ENCODE data around the gene SESTD1.
A peak's percentile ranks its signal among the peaks of the same experiment; 100 is the strongest.
"Not testable (repeated sequence)": the region's sequence is repeated elsewhere in the genome, so short reads cannot be mapped to it uniquely, and the experiment has no call there.

SESTD1 gene

DNA sequence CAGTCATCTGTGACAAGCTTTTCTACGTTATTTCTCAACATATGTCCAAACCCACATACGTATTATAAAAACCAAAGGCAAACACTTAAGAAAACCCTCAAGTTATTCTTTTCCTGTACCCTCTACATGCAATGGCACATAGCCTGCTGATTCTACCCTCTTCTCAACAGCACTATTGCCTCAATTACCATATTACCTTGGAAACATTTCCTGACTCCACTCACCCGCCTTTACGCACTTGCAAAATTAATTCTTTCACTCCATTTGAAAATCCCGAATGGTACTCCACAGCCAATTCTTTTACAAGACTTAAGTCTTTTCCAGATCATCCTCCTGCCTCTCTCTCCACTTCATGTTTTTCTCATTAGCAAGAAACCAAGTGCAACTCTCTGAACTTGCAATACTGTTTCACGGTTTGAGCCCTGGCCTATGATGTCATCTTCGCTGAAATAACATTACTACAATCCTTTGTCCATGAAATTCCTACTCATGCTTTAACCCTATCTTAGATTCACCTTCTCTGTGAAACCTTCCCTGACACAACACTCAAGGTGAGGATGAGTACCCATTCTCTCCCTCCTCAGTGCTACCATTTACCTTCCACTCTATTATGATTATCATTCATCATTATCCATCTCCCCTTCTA, 29.0 kb downstream of the SESTD1 start:
- no peak for DNase-seq

DNA sequence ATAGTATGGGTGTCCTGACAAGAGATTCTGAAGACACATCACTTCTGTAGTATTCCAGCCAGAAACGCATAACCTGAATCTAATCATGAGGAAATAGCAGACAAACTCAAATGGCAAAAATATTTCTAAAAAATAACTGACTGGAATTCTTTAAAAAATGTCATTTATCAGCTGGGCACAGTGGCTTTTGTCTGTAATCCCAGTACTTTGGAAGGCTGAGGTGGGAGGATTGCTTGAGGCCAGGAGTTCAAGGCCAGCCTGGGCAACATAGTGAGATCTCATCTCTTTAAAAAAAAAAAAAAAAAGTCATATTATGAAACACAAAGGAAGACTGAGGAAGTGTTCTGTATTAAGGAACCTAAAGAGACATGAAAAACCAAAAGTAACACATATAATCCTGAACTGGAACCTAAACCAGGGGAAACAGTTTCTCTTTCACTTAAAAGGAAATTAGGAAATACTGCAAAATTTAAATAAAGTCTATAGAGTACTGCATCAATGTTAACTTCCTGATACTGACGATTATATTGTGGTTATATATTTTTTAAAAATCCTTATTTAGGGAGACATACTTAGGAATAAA, 29.9 kb downstream of the SESTD1 start:
- DNase-seq, result no peak

DNA sequence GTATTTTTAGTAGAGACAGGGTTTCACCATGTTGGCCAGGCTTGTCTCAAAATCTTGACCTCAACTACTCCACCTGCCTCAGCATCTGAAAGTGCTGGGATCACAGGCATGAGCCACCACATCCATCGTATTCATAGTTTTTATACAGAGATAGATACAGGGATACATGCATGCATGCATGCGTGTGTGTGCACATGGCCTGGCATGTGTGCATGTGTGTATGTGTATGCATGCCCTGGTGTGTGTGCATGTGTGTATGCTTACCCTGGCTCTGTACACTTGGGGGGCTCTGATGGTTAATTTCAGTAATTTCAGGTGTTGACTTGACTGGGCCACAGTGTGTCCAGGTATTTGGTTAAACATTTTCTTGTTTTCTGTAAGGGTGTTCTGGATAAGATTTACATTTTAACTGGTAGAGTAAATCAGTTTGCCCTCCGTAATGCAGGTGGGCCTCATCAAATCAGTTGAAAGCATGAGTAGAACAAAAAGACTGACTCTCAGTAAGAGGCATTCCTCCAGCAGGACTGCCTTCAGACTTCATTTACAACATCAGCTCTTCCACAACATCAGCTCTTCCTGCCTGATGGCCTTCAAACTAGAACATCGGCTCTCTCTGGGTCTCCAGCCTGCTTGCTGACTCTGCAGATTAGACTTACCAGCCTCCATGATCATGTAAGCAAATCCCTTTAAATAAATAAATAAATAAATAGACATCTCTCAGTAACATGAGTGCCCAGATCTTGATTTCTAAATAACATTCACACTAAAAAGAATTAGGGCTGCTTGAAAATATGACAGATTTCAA, 30.8 kb downstream of the SESTD1 start:
- no peak for DNase-seq

DNA sequence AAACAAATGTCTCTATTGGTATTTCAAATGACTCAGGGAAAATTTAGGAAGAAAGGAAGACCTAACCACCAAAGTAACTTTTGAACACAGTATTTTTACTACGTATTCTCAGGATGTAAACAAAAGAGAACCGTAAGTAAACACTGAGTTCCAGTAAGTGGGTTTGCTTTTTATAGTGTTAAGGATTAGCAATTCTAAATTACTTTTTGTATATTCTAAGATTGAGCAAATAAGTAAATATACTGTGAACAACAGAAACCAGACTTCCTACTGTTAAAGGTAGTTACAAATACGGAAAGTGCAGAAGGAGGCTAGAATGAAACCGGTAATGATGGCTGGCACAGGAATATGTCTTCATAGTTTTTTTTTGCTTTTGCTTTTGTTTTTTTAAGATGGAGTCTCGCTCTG, 31.5 kb downstream of the SESTD1 start:
- no peak for DNase-seq

DNA sequence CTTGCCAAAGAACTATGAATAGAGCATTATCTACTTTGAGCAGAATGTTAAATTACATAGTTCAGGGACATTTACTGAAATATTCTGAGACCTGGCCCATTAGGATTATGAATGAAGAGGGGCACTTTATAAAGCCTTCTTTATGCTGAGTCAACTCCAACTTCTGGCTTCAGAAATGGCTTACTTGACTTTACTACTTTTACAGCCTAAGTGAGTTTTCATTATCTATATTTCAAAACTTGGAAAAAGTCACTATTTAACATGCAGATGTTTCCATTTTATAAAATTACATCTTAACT, 37.7 kb downstream of the SESTD1 start:
- no peak for DNase-seq

DNA sequence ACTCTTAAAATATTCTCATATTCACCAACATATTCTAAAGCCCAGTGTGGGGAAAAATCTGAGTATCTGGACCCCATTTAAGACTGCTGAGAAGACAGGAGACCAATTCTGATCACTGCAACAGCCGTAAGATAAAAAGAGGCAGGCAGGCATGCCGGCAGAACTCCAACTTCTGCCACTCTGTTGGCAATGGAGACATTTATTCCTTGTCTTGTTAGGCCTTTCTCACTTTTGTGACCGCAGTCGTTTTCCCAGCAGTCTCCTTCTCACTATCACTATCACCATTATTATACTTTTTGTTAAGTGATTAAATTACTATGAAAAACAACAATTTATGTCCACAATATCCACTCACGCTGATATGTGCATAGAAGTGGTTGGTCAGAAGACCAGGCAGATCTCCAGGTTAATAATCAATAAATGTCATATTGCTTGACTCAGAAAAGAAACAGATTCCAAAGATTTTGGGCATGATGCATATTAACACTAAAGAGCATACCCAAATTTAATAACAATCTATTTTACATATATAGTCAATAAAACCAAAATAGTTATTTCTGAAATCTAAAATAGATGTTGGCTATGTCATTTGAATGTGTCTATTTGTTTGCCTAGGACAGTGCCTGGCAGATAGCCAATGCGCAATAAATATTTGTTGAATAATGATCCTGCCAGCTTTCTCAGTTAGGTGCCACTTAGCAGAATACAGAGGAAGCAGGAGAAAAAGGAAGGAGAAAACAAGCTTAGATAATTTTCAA, 38.2 kb downstream of the SESTD1 start:
- DNase-seq, result no peak

DNA sequence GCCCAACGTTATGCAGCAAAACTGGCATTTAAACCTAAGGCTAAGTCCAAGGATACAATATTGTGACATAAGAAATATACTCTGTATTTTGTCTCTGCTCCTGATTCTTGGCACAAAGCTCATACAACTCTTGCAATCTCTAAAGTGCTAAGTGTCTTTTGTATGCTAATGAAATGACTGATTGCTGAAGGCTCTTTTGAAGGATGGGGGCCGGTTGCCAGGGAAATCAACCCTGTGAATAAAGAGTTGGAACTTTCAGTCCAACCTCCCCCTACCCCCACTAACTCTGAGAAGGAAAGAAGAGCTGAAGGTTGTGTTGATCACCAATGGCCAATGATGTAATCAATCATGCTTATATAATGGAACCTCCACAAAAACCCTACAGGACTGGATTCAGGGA, 40.3 kb downstream of the SESTD1 start:
- no peak for DNase-seq

DNA sequence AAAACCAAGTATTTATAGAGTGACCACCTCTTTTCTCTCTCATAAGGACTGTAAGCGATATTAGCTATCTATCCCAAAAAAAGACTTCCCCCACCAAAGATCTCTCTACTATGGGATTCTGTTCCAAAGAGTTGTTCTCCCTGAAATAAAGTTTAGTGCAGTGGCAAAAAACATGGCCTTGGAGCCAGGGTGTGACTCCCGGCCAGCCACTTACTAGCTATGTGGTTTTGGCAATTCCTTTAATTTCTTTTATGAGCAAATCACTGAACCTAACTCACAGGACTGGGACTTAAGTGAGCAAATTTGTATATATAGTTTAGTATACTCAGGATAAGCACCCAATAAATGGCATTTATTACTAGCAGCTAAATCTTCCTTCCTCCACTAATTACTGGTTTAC, 42.6 kb downstream of the SESTD1 start:
- no peak for DNase-seq

DNA sequence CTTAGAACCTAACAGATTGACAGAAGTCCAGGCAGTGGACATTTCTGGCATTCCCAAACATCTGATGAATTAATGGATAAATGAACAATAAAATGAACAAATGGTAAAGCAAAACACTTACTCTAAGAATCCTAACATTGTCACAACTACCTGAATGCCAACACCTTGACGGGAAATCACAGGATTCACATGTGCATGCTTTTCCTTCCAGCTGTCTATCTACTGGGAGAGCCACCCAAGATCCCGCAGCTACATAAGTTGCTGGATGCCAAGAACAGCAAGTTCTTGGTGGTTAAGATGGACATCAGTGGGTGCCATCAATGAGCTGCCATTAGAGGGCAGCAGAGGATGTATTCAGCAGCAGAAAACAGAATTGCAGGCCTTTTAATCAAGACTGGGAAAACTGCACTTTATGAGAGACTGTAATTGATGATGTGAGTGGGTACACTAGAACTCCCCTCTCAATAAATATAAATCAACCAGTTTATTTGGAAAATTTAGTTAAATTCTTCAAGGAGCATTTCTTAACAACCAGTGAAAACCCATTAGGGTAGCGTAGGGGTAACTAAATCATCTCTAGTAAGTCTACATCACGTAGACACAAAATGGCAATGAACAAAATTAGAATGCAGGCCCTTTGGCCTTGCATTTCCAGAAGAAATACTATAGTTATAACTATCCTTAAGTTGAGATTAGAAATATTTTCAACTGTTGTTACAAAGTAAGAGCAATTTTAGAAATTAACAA, 45.6 kb downstream of the SESTD1 start:
- peak; percentile 41 to 59 for DNase-seq

DNA sequence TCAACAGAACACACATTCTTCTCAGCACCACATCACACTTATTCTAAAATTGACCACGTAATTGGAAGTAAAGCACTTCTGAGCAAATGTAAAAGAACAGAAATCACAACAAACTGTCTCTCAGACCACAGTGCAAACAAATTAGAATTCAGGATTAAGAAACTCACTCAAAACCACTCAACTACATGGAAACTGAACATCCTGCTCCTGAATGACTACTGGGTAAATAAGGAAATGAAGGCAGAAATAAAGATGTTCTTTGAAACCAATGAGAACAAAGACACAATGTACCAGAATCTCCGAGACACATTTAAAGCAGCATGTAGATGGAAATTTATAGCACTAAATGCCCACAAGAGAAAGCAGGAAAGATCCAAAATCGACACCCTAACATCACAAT, 50.0 kb downstream of the SESTD1 start:
- not testable (repeated sequence) for DNase-seq

DNA sequence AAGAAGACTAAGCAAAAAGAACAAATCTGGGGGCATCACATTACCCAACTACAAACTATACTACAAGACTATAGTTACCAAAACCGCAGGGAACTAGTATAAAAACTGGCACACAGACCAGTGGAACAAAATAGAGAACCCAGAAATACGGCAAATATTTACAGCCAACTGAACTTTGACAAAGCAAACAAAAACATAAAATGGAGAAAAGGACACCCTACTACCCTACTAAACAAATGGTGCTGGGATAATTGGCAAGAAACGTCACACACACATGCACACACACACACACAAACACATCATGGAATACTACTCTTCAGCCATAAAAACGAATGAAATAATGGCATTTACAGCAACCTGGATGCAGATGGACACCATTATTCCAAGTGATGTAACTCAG, 53.3 kb downstream of the SESTD1 start:
- no peak for DNase-seq

DNA sequence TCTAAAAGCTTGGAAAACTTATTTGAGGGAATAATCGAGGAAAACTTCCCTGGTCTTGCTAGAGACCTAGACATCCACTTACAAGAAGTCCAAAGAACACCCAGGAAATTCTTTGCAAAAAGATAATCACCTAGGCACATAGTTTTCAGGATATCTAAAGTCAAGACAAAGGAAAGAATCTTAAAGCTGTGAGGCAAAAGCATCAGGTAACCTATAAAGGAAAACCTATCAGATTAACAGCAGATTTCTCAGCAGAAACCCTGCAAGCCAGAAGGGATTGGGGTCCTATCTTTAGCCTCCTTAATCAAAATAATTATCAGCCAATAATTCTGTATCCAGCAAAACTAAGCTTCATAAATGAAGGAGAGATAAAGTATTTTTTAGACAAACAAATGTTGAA, 56.4 kb downstream of the SESTD1 start:
- DNase-seq, result not testable (repeated sequence)

DNA sequence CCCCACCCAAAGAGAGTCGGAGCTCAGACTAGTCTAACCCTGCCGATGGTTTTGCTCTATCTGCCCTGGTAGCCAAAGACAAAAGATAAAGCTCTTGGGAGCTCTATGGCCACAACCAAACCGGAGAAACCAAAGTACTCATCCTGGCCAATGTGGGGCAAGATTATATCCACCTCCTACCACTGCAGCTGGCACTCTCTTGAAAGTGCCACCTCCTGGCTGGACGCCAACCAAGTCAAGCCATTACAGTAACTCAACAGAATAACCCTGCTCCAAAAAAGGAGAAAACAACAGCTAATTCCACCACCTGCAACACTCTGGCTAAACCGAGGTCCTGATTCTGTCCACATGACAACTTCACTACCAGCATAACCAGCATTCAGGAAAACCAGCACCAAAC, 57.6 kb downstream of the SESTD1 start:
- DNase-seq, result no peak

DNA sequence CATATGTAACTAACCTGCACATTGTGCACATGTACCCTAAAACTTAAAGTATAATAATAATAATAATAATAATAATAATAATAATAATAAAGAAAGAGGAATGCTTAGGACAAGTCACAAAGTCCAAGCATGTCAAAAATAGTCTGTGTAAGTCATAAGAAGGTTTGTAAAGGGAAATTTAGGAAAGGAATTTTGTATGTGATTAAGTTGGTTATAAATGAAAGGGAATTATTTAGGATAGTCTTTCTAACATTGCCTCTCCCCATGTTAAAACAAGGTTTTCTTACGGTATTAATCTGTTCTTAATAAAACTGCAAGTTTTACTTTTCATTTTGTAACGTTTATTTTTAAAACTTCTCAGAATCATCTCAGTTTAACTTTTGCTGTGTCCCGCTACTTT, 62.8 kb downstream of the SESTD1 start:
- no peak for DNase-seq

DNA sequence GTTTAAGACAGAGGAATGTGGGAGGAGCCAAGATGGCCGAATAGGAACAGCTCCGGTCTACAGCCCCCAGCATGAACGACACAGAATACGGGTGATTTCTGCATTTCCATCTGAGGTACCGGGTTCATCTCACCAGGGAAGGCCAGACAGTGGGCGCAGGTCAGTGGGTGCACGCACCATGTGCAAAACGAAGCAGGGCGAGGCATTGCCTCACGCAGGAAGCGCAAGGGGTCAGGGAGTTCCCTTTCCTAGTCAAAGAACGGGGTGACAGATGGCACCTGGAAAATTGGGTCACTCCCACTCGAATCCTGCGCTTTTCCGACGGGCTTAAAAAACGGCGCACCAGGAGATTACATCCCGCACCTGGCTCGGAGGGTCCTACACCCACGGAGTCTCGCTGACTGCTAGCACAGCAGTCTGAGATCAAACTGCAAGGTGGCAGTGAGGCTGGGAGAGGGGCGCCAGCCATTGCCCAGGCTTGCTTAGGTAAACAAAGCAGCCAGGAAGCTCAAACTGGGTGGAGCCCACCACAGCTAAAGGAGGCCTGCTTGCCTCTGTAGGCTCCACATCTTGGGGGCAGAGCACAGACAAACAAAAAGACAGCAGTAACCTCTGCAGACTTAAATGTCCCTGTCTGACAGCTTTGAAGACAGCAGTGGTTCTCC, 68.6 kb downstream of the SESTD1 start:
- not testable (repeated sequence) for DNase-seq

DNA sequence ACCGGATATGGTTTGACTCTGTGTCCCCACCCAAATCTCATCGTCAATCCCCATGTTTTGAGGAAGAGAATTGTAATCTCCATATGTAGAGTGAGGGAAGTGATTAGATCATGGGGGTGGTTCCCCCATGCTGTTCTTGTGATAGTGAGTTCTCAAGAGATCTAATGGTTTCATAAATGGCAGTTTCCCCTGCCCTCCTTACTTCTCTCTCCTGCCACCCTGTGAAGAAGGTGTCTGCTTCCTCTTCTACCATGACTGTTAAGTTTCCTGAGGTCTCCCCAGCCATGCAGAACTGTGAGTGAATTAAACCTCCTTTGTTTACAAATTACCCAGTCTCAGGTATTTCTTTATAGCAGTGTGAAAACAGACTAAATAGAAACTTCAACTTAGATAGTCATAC, 69.5 kb downstream of the SESTD1 start:
- no peak for DNase-seq

DNA sequence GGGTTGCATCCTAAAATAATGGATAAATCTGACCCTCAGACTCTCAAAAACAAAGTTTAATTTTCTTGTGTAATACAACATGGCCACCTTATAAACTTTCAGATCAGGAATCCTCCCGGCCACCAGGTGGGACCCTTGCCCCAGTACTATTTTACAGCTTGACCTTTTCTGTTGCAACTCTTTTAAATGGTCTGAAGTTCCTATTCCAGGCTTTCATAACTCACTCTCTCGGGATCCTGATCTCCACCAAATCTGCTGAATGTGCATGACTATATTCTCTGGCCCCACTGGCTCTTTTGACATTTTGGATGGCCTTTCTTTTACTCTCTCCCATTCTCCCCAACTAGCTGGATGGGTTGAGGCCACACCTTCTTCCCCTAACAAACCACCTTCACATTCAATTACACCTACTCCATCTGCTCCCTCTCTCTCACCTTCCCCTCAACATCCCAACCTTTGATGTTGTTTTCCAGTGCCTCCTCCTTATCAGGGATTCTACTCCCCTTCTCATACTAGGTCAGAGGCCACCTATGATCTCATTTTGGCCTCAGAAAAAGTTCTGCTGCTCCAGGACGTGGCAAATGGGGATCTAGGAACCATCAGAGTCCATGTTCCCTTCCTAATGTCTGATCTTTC, 70.8 kb downstream of the SESTD1 start:
- DNase-seq, result no peak

DNA sequence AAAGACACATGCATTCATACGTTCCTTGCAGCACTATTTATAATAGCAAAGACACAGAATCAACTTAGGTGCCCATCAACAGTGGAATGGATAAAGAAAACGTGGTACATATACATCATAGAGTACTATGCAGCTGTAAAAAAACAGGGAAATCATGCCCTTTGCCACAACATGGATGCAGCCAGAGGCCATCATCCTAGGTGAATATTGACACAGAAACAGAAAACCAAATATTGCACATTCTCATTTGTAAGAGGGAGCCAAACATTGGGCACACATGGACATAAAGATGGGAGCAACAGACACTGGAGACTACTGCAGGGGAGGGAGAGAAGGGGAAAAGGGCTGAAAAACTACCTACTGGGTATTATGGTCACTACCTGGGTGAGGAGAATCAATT, 73.5 kb downstream of the SESTD1 start:
- no peak for DNase-seq

DNA sequence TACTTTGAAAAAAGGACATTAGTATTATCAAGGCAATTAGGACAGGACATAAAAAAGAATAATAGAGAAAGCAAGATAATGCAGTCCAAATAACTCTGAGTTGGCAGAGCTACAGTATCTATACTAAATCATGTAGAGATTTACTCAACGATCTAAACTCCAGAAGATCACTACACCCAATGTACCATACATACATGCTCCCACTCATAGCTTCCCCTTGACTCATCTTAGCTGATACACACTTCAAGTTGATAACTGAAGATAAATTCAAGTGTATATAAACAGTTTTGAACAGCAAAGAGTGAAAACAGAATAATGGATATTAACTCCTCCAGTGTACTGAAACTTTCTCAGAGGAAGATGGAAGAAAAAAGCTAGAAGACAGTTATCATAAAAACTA, 78.5 kb downstream of the SESTD1 start:
- DNase-seq, result no peak

DNA sequence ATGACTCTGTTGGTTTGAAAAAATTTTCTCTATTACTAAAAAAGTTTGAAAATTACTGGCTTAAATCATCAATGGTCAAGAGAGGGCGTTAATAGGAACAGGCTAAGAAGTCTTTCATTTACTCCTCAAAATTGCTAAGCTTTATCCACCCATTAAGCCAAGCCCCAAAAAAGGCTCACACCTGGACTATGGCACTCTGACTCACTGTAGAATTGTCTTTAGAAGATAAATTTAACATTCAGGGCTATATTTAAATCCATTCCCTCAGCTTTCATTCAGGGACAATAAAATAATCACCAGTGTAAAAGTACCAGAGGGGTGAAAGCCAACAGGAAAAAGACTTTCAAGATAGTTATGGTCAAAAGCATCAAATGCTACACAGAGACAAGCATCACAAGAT, 80.0 kb downstream of the SESTD1 start:
- no peak for DNase-seq

DNA sequence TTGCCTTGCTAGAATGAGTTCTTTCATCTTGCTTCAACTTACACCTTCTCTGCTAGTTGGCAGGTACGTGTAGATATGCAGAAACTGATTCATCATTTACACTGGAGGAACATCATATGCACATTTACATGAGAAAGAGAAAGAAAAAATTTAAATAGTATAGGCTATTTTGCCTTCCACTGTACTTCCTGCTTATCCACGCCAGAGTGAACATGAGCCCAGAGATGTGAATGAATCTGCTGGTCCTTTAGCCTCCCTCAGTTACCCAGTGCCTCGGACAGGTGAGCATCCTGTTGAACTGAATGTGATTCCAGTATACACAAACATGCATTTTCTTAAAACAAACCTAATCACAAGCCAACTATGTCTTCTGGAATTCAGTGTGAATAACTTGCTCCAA, 83.6 kb downstream of the SESTD1 start:
- no peak for DNase-seq

DNA sequence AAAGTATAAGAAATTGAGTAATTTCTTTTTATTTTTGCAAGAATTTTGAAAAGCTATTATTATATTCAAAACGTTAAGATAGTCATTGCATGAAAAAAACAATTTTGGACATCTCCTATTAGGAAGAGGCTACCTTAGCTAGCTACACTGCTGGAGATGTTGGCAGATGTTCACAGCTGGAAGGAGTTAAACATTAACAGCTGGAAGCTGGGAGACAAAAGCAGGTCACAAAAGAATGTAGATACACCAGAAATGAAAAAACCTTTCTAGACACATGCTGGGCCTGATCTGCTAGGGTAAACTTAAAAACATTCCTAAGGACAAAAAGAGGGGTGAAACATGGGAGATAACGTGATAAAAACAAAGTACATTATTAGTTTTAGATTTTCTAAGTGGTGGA, 84.4 kb downstream of the SESTD1 start:
- no peak for DNase-seq
